ENCODE data around the gene GNPTAB.

Gene GNPTAB

DNA sequence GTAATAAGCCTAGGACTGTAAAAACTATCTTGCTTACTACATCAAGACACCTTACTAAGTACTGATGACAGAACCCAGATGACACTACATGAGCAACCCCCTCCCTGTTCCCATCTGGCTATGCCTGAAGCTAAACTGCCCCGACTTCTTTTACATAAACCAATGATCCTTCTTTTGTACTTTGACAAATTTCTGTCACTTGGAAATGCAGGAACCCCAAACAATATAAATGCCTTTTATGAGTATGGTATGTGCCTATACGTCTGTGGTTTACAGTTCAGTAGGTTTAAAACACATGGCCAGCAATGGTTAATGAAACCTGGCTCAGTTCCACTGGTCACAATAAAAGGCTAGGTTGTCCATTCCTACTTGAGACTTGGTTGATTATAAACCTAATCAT is 97.6 kb downstream of the GNPTAB start:
- POLR2A ChIA-PET, result no interaction called here
- TF ChIP-seq ELF4 (IDR thresholded peaks at IDR 0.05), result no peak
- TF ChIP-seq FOXK2 (IDR thresholded peaks at IDR 0.05), result no peak
- TF ChIP-seq SP1 (IDR thresholded peaks at IDR 0.05), result no peak
- TF ChIP-seq ARNT (IDR thresholded peaks at IDR 0.05), result no peak
- CTCF ChIA-PET, result no interaction called here
- DNase-seq (ENCODE audit: extremely low spot score), result no peak

DNA sequence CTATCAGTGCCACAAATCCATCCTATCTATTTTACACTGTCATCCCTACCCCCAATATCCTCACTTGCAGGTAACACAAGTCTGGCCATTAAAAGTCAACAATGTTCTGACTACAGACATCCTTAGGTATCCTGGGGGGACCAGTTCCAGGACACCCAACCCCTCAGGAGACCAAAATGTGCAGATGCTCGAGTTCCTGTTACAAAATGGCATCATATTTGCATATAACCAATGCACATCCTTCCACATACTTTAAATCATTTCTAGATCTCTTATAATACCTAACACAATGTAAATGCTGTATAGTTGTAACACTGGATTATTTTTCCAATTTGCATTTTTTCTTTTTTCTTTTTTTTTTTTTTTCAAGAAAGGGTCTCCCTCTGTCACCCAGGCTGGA is 98.4 kb downstream of the GNPTAB start:
- POLR2A ChIA-PET, result no interaction called here
- CTCF ChIA-PET, result no interaction called here
- no peak for DNase-seq (ENCODE audit: extremely low spot score)
- TF ChIP-seq CTBP1 (IDR thresholded peaks at IDR 0.05; ENCODE audit: borderline replicate concordance) (no peak), ZNF384 (IDR thresholded peaks at IDR 0.05) (no peak), TARDBP (IDR thresholded peaks at IDR 0.05) (no peak), SUZ12 (IDR thresholded peaks at IDR 0.05) (no peak), FOXM1 (IDR thresholded peaks at IDR 0.05; ENCODE audit: borderline replicate concordance) (no peak), FOXA1 (IDR thresholded peaks at IDR 0.05) (no peak), ELF4 (IDR thresholded peaks at IDR 0.05) (no peak), LEF1 (IDR thresholded peaks at IDR 0.05; ENCODE audit: borderline replicate concordance) (no peak), HDGF (IDR thresholded peaks at IDR 0.05; ENCODE audit: borderline replicate concordance) (no peak), NFRKB (IDR thresholded peaks at IDR 0.05) (no peak), BHLHE40 (IDR thresholded peaks at IDR 0.05; ENCODE audit: borderline replicate concordance) (no peak)
- TF ChIP-seq, protein P1, sequence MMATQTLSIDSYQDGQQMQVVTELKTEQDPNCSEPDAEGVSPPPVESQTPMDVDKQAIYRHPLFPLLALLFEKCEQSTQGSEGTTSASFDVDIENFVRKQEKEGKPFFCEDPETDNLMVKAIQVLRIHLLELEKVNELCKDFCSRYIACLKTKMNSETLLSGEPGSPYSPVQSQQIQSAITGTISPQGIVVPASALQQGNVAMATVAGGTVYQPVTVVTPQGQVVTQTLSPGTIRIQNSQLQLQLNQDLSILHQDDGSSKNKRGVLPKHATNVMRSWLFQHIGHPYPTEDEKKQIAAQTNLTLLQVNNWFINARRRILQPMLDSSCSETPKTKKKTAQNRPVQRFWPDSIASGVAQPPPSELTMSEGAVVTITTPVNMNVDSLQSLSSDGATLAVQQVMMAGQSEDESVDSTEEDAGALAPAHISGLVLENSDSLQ (IDR thresholded peaks at IDR 0.05), result no peak

DNA sequence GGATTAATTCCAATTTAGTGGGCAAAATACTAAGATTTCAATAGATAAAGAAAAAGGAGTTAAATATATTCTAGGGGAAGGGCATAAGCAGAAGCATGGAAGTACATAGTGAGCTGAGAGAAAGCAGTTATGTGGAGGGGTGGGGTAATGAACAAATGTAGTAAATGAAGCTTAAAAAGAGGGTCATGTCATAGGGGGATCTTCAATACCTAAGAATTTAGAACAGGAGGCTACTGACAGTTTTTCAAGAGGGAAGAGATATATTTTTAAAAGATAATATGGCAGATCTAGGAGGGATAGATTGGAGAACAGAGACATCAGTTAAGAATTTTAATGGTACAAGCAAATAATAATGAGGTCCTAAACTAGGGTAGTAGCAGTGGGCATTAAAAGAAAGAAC is 100.9 kb downstream of the GNPTAB start:
- TF ChIP-seq ZNF384 (IDR thresholded peaks at IDR 0.05), result no peak
- no peak for TF ChIP-seq FOXA1 (IDR thresholded peaks at IDR 0.05)
- ChIA-PET CTCF (no interaction called here), POLR2A (no interaction called here)
- no peak for DNase-seq (ENCODE audit: extremely low spot score)

DNA sequence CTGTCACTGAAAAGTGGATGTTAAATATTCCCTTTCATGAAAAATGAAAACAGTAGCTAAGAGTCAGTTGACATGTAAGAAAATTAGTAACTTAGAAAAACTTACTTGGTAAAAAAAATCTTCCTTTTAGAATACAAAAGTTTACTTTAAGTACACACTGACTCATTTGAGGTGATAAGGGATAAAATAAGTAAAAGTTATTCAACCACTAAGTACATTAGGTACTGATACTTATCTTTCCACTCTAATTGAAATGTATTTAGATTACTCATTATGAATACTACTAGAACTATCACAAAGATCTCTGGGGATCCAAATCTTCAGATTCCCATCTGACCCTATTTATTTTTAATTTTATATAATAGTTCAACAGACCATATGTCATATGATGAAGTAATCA is 103.7 kb downstream of the GNPTAB start:
- DNase-seq (ENCODE audit: extremely low spot score), result no peak
- ChIA-PET CTCF (no interaction called here), POLR2A (no interaction called here)
- no peak for TF ChIP-seq FOXM1 (IDR thresholded peaks at IDR 0.05; ENCODE audit: borderline replicate concordance)

DNA sequence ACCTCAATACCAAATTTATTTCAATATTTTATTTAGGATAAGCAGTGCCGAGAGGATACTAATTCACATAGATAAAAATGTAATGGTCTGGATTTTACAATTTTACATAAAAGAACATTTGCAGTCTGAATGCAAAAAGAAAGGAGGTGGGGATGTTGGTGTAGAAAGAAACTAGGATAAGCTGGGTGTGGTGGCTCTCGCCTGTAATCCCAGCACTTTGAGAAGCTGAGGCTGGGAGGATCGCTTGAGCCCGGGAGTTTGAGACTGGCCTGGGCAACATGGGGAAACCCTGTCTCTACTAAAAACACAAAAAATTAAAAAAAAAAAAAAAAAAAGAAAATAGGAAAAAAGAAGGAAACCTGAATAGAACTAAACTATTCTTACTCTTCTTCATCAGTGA is 108.4 kb downstream of the GNPTAB start:
- ChIA-PET POLR2A (no interaction called here), CTCF (no interaction called here)
- TF ChIP-seq NFRKB (IDR thresholded peaks at IDR 0.05) (no peak), ZNF384 (IDR thresholded peaks at IDR 0.05) (no peak), FOXM1 (IDR thresholded peaks at IDR 0.05; ENCODE audit: borderline replicate concordance) (no peak), CTBP1 (IDR thresholded peaks at IDR 0.05; ENCODE audit: borderline replicate concordance) (no peak), TARDBP (IDR thresholded peaks at IDR 0.05) (no peak), FOXA1 (IDR thresholded peaks at IDR 0.05) (no peak), FOXK2 (IDR thresholded peaks at IDR 0.05) (no peak), ARNT (IDR thresholded peaks at IDR 0.05) (no peak), SP1 (IDR thresholded peaks at IDR 0.05) (no peak), SUZ12 (IDR thresholded peaks at IDR 0.05) (no peak), LEF1 (IDR thresholded peaks at IDR 0.05; ENCODE audit: borderline replicate concordance) (no peak), L3MBTL2 (conservative IDR thresholded peaks at IDR 0.05) (no peak), ELF4 (IDR thresholded peaks at IDR 0.05) (no peak), BHLHE40 (IDR thresholded peaks at IDR 0.05; ENCODE audit: borderline replicate concordance) (no peak), HDGF (IDR thresholded peaks at IDR 0.05; ENCODE audit: borderline replicate concordance) (no peak)
- TF ChIP-seq, protein P1 (IDR thresholded peaks at IDR 0.05), result no peak
- DNase-seq (ENCODE audit: extremely low spot score), result no peak

DNA sequence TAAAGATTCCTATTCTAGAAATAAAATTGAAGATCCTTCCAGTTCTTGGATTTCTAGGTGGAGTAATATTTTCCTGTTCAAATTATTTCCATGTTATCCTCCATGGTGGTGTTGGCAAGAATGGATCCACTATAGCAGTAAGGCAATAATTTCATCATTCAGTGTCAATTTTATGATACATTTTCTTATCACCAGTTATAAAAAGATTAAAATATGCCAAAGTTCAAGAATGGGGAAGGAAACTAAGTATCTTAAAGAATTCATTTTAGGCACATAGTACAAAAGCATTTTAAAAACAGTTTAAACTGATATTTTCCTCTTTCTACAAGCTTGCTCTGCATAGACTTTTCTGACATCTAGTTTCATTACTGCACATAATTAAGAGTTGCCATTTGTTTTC is 110.6 kb downstream of the GNPTAB start:
- DNase-seq (ENCODE audit: extremely low spot score), result no peak
- ChIA-PET CTCF (no interaction called here), POLR2A (no interaction called here)
- no peak for TF ChIP-seq TARDBP (IDR thresholded peaks at IDR 0.05)
- no peak for TF ChIP-seq FOXA1 (IDR thresholded peaks at IDR 0.05)
- no peak for TF ChIP-seq FOXM1 (IDR thresholded peaks at IDR 0.05; ENCODE audit: borderline replicate concordance)
- TF ChIP-seq, protein P1 (IDR thresholded peaks at IDR 0.05), result no peak
- TF ChIP-seq ARNT (IDR thresholded peaks at IDR 0.05), result no peak
- no peak for TF ChIP-seq CTBP1 (IDR thresholded peaks at IDR 0.05; ENCODE audit: borderline replicate concordance)
- TF ChIP-seq FOXK2 (IDR thresholded peaks at IDR 0.05), result no peak
- no peak for TF ChIP-seq L3MBTL2 (conservative IDR thresholded peaks at IDR 0.05)
- no peak for TF ChIP-seq SP1 (IDR thresholded peaks at IDR 0.05)
- no peak for TF ChIP-seq LEF1 (IDR thresholded peaks at IDR 0.05; ENCODE audit: borderline replicate concordance)
- no peak for TF ChIP-seq HDGF (IDR thresholded peaks at IDR 0.05; ENCODE audit: borderline replicate concordance)
- no peak for TF ChIP-seq ELF4 (IDR thresholded peaks at IDR 0.05)
- TF ChIP-seq BHLHE40 (IDR thresholded peaks at IDR 0.05; ENCODE audit: borderline replicate concordance), result no peak
- no peak for TF ChIP-seq SUZ12 (IDR thresholded peaks at IDR 0.05)

DNA sequence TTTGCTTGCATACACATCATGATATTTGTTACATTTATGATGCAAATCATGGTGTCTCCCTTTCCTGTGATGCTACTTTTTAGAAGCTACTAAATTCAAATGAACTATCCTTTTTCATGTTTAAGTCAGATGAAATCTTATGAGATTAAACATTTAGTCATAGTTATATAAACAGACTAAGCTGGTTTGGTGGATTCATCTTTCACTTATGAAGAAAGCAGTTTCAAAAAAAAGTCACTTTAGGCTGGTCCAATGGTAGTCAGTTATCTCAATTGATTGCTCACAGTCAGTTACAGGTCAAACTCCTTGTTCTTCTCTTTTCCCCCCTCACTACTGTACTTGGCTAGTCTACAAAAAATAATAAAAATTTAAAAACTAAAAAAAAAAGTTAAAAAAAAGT is 111.2 kb downstream of the GNPTAB start:
- ChIA-PET CTCF (no interaction called here), POLR2A (no interaction called here)
- TF ChIP-seq TARDBP (IDR thresholded peaks at IDR 0.05) (no peak), ZNF384 (IDR thresholded peaks at IDR 0.05) (no peak), FOXM1 (IDR thresholded peaks at IDR 0.05; ENCODE audit: borderline replicate concordance) (no peak), ARNT (IDR thresholded peaks at IDR 0.05) (no peak), NFRKB (IDR thresholded peaks at IDR 0.05) (no peak), L3MBTL2 (conservative IDR thresholded peaks at IDR 0.05) (no peak), SP1 (IDR thresholded peaks at IDR 0.05) (no peak), LEF1 (IDR thresholded peaks at IDR 0.05; ENCODE audit: borderline replicate concordance) (no peak), BHLHE40 (IDR thresholded peaks at IDR 0.05; ENCODE audit: borderline replicate concordance) (no peak), FOXA1 (IDR thresholded peaks at IDR 0.05) (no peak)
- TF ChIP-seq, protein P1 (IDR thresholded peaks at IDR 0.05), result no peak
- no peak for DNase-seq (ENCODE audit: extremely low spot score)
